ENCODE results near the gene RAB37.

The RAB37 gene

DNA sequence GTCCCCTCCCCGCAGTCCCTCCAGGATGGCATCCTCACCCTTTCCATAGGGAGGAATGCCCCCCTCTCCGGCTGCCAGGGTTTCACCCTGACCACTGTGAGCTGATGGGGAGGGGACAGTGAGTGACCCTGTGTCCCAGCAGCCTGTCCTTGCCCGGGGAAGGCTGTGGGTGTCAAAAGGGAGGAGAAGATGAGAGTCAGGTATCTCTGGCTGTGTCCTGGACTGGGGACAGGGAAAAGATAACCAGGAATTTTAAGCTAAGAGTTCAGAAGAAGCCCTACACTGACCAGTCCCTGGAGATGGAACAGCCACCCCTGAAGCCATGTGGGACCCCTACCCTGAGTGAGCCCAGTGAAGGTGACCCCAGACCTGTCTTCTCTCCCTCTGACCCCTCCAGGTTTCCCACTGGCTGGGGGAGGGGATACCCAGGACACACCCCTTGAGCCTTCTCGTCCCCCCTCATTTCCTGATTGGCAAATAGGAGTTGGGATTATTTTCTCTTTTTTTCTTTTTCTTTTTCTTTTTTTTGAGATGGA is 27.8 kb downstream of the RAB37 start:
- H3K4me1 Mint-ChIP-seq: peaks cover 39% of the 10 kb centered on the region
- H3K27me3 Mint-ChIP-seq: no peaks in the 10 kb centered on the region
- H3K4me3 Mint-ChIP-seq: no peak overlapping the region
- no peaks in the 10 kb centered on the region for H3K9me3 Mint-ChIP-seq
- H3K36me3 Mint-ChIP-seq: peaks cover 36% of the 10 kb centered on the region
- CTCF ChIA-PET: interaction anchor here (1.0 to 1.6 kb wide), 2 partner anchors 20 to 107 kb away, joined by 3 to 5 read pairs; no protein-coding TSS in a partner anchor
- DNase-seq: no peak
- peak overlapping the region; percentile 37 for H3K27ac Mint-ChIP-seq

DNA sequence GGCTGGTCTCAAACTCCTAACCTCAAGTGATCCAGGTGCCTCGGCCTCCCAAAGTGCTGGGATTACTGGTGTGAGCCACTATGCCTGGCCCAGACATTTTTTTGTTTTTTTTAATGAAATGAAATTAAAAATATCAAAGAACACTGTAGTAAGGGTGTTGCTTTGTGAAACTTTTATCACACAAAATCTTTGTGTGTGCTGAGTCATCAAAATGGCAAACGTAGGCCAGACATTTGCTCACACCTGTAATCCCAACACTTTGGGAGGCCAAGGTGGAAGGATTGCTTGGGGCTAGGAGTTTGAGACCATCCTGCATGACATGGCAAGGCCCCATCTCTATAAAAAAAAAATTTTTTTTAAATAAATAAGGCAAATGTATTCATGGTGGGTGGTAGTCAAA is 29.4 kb downstream of the RAB37 start:
- Mint-ChIP-seq H3K27me3 (no peaks in the 10 kb centered on the region), H3K36me3 (peaks cover 46% of the 10 kb centered on the region), H3K4me1 (peaks cover 36% of the 10 kb centered on the region), H3K9me3 (no peaks in the 10 kb centered on the region), H3K4me3 (no peak overlapping the region), H3K27ac (no peak overlapping the region)
- CTCF ChIA-PET: interaction anchor here (2.1 kb wide), 1 partner anchor 30 kb away, joined by 5 read pairs; no protein-coding TSS in a partner anchor
- DNase-seq: no peak

DNA sequence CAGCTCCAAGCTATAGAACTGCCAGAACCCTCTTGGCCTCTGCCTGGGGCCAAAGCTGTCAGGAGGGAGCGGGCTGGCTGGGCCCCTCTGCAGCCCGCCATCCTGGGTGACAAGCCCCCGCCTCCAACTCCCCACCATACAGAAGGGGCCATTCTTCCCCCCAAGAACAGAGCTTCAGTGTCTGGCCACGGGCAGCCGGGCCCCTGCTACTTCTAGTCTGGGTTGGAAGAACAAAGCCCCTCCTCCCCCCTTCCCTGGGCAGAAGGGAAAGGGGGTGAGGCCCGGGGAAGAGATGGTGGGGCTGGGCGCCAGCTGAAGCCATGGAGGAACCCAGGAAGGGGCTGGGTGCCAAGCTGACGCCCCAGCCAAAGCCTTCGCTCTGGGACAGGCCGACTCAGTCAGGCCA is 30.1 kb downstream of the RAB37 start:
- Mint-ChIP-seq H3K9me3 (no peaks in the 10 kb centered on the region), H3K4me1 (peaks cover 35% of the 10 kb centered on the region), H3K27me3 (no peaks in the 10 kb centered on the region), H3K27ac (peak overlapping the region; percentile 37), H3K4me3 (no peak overlapping the region), H3K36me3 (peaks cover 50% of the 10 kb centered on the region)
- CTCF ChIA-PET: interaction anchor here (0.6 to 2.1 kb wide), 2 partner anchors 24 to 31 kb away, joined by 3 to 5 read pairs; no protein-coding TSS in a partner anchor
- no peak for DNase-seq

GRCh38 chr17:74768069-74768762 is 31.2 kb downstream of the RAB37 start:
- DNase-seq: no peak
- H3K4me1 Mint-ChIP-seq: peaks cover 38% of the 10 kb centered on the region
- H3K27me3 Mint-ChIP-seq: no peaks in the 10 kb centered on the region
- no peak overlapping the region for H3K4me3 Mint-ChIP-seq
- peak overlapping the region; percentile 77 for H3K27ac Mint-ChIP-seq
- H3K9me3 Mint-ChIP-seq: no peaks in the 10 kb centered on the region
- CTCF ChIA-PET: interaction anchor here (2.1 kb wide), 1 partner anchor 32 kb away, joined by 5 read pairs; no protein-coding TSS in a partner anchor
- peaks cover 55% of the 10 kb centered on the region for H3K36me3 Mint-ChIP-seq

- peak overlapping the region; percentile 77 for H3K27ac Mint-ChIP-seq
- peaks cover 57% of the 10 kb centered on the region for H3K36me3 Mint-ChIP-seq
- peaks cover 41% of the 10 kb centered on the region for H3K4me1 Mint-ChIP-seq
- CTCF ChIA-PET: interaction anchor here (2.1 to 6.0 kb wide), 5 partner anchors 9 to 111 kb away, joined by 5 to 56 read pairs (median 38); no protein-coding TSS in a partner anchor
- no peaks in the 10 kb centered on the region for H3K27me3 Mint-ChIP-seq
- DNase-seq: no peak
- no peaks in the 10 kb centered on the region for H3K9me3 Mint-ChIP-seq
- H3K4me3 Mint-ChIP-seq: no peak overlapping the region
Measured at GRCh38 chr17:74768763-74769114, 31.7 kb downstream of the RAB37 start.

GRCh38 chr17:74769266-74769855 is 32.3 kb downstream of the RAB37 start:
- H3K36me3 Mint-ChIP-seq: peaks cover 59% of the 10 kb centered on the region

GRCh38 chr17:74769856-74770497 is 32.9 kb downstream of the RAB37 start:
- H3K4me3 Mint-ChIP-seq: no peak overlapping the region
- no peaks in the 10 kb centered on the region for H3K9me3 Mint-ChIP-seq
- peaks cover 56% of the 10 kb centered on the region for H3K36me3 Mint-ChIP-seq
- no peak for DNase-seq
- H3K27ac Mint-ChIP-seq: peak overlapping the region; percentile 80
- peaks cover 42% of the 10 kb centered on the region for H3K4me1 Mint-ChIP-seq
- H3K27me3 Mint-ChIP-seq: no peaks in the 10 kb centered on the region
- CTCF ChIA-PET: interaction anchor here (0.7 to 6.0 kb wide), 11 partner anchors 10 to 112 kb away, joined by 3 to 56 read pairs (median 11); partner anchors contain the start of gene RAB37

More at GRCh38 chr17:74769266-74769855, 32.3 kb downstream of the RAB37 start:
- no peak for DNase-seq
- Mint-ChIP-seq H3K4me3 (no peak overlapping the region), H3K4me1 (peaks cover 44% of the 10 kb centered on the region), H3K9me3 (no peaks in the 10 kb centered on the region), H3K27ac (peak overlapping the region; percentile 78), H3K27me3 (no peaks in the 10 kb centered on the region)
- CTCF ChIA-PET: interaction anchor here (0.7 to 6.0 kb wide), 6 partner anchors 10 to 112 kb away, joined by 3 to 56 read pairs (median 38); no protein-coding TSS in a partner anchor

DNA sequence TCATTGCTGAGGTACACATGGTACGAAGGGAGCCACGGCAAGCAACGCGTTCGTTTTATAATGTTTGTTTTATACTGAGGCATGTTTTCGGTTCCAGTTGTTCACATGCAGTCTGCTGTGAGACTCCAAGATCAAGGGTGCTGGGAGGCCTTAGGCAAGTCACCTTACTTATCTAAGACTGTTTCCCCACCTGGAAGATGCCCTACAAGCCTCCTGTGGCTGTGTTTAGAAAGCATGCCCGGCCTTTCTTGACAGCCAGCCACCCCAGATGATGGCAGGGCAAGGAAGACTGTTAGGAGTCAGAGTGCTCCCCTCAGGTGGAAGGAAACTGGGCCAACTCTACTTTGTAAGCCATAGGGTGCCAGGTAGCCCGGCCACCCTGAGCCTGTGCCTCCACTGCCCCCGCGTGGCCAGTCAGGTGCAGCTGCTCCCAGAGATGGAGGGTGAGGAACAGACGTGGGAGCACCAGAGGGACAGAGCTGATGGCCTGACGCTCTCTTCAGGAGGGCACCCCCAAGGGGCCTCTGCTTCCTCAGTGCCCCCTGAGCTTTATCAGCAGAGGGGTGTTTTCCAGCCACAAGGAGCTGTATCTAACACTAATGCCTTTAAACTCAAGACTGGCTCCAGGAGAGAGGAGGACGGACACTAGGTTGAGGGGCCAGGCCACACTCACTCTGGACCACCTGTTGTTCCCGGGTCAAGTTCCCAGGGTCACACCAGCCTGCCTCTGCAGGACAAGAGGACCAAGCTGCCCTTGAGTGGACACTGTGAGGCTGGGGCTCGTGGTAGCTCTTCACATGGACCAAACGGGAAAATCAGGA is 33.7 kb downstream of the RAB37 start:
- peaks cover 47% of the 10 kb centered on the region for H3K4me1 Mint-ChIP-seq
- H3K9me3 Mint-ChIP-seq: no peaks in the 10 kb centered on the region
- H3K36me3 Mint-ChIP-seq: peaks cover 58% of the 10 kb centered on the region

GRCh38 chr17:74771319-74771914 is 34.4 kb downstream of the RAB37 start:
- Mint-ChIP-seq H3K4me1 (peaks cover 49% of the 10 kb centered on the region), H3K9me3 (no peaks in the 10 kb centered on the region), H3K27me3 (peaks cover 4% of the 10 kb centered on the region), H3K36me3 (peaks cover 60% of the 10 kb centered on the region), H3K27ac (no peak overlapping the region), H3K4me3 (no peak overlapping the region)
- CTCF ChIA-PET: interaction anchor here (0.6 to 6.0 kb wide), 15 partner anchors 8 to 185 kb away, joined by 3 to 56 read pairs (median 7); partner anchors contain the start of genes FDXR, GRIN2C and RAB37
- no peak for DNase-seq

More for the DNA sequence above, 33.7 kb downstream of the RAB37 start:
- peak; percentile 83 for DNase-seq
- CTCF ChIA-PET: interaction anchor here (0.7 to 6.0 kb wide), 13 partner anchors 9 to 115 kb away, joined by 3 to 56 read pairs (median 10); partner anchors contain the start of genes FDXR, GRIN2C and RAB37
- no peaks in the 10 kb centered on the region for H3K27me3 Mint-ChIP-seq
- peak overlapping the region; percentile 80 for H3K27ac Mint-ChIP-seq
- no peak overlapping the region for H3K4me3 Mint-ChIP-seq

- DNase-seq: no peak
- Mint-ChIP-seq H3K27me3 (peaks cover 4% of the 10 kb centered on the region), H3K27ac (peak overlapping the region; percentile 58), H3K4me1 (peaks cover 53% of the 10 kb centered on the region), H3K9me3 (no peaks in the 10 kb centered on the region), H3K36me3 (peaks cover 58% of the 10 kb centered on the region), H3K4me3 (no peak overlapping the region)
- CTCF ChIA-PET: interaction anchor here (0.6 to 6.0 kb wide), 7 partner anchors 10 to 185 kb away, joined by 3 to 56 read pairs (median 10); partner anchors contain the start of gene RAB37
Measured at GRCh38 chr17:74772053-74772452, 35.0 kb downstream of the RAB37 start.

GRCh38 chr17:74773414-74773813 is 36.4 kb downstream of the RAB37 start:
- Mint-ChIP-seq H3K9me3 (no peaks in the 10 kb centered on the region), H3K27ac (peak overlapping the region; percentile 71), H3K27me3 (peaks cover 4% of the 10 kb centered on the region), H3K36me3 (peaks cover 64% of the 10 kb centered on the region), H3K4me3 (no peak overlapping the region), H3K4me1 (peaks cover 63% of the 10 kb centered on the region)
- CTCF ChIA-PET: interaction anchor here (1.8 to 6.0 kb wide), 4 partner anchors 13 to 116 kb away, joined by 5 to 56 read pairs (median 14); no protein-coding TSS in a partner anchor
- no peak for DNase-seq

- CTCF ChIA-PET: interaction anchor here (1.6 to 6.0 kb wide), 6 partner anchors 14 to 116 kb away, joined by 4 to 56 read pairs (median 10); partner anchors contain the start of gene RAB37
- Mint-ChIP-seq H3K4me3 (peak overlapping the region; percentile 39), H3K9me3 (no peaks in the 10 kb centered on the region), H3K27me3 (peaks cover 4% of the 10 kb centered on the region), H3K4me1 (peaks cover 62% of the 10 kb centered on the region), H3K27ac (no peak overlapping the region), H3K36me3 (peaks cover 61% of the 10 kb centered on the region)
- no peak for DNase-seq
Measured at GRCh38 chr17:74773871-74774286, 36.8 kb downstream of the RAB37 start.
